ENCODE measurements around the gene THSD4.

The THSD4 gene

DNA sequence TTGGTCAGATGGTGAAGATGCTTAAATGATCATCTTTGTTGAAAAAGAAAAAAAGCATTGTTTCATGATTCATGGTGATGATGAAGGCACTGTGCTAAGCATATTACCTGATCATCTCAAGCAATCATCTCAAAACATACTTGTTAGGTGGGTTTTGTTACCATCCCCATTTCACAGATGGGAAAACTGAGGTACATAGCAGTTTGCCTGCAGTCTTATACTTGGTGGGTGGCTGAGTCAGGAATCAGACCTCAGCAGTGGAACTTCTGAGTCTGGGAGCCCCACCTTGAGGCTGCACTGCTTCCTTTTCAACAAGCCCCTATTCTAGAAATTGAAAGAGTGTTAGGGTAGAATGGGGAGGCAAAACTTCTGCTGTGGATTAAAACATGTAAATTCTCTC, 341.1 kb downstream of the THSD4 start:
- Histone ChIP-seq H3K27me3 (ENCODE audit: insufficient read depth, low read length) (peaks cover 5% of the 10 kb centered on the region; the same call in 1 of the 2 replicates), H3K9ac (ENCODE audit: low read length) (no peak overlapping the region), H3K27ac (ENCODE audit: low read depth, low read length, poor library complexity, severe bottlenecking) (no peak overlapping the region), H3K4me2 (ENCODE audit: low read length) (no peak overlapping the region), H3K9me3 (ENCODE audit: low read length) (no peaks in the 10 kb centered on the region), H3K4me1 (ENCODE audit: insufficient read depth, low read length, severe bottlenecking) (no peaks in the 10 kb centered on the region), H3K36me3 (ENCODE audit: insufficient read depth, low read length) (no peaks in the 10 kb centered on the region), H4K20me1 (ENCODE audit: insufficient read depth, low read length) (no peaks in the 10 kb centered on the region), H3K79me2 (ENCODE audit: insufficient read depth, low read length) (no peaks in the 10 kb centered on the region), H2AFZ (ENCODE audit: low read length) (no peak overlapping the region), H3K9me2 (ENCODE audit: low read depth, low read length) (no peaks in the 10 kb centered on the region), H3K4me3 (ENCODE audit: low read depth, low read length, poor library complexity, severe bottlenecking) (no peak overlapping the region), H3F3A (ENCODE audit: insufficient read depth, low read length) (no peaks in the 10 kb centered on the region)
- TF ChIP-seq, protein P1, sequence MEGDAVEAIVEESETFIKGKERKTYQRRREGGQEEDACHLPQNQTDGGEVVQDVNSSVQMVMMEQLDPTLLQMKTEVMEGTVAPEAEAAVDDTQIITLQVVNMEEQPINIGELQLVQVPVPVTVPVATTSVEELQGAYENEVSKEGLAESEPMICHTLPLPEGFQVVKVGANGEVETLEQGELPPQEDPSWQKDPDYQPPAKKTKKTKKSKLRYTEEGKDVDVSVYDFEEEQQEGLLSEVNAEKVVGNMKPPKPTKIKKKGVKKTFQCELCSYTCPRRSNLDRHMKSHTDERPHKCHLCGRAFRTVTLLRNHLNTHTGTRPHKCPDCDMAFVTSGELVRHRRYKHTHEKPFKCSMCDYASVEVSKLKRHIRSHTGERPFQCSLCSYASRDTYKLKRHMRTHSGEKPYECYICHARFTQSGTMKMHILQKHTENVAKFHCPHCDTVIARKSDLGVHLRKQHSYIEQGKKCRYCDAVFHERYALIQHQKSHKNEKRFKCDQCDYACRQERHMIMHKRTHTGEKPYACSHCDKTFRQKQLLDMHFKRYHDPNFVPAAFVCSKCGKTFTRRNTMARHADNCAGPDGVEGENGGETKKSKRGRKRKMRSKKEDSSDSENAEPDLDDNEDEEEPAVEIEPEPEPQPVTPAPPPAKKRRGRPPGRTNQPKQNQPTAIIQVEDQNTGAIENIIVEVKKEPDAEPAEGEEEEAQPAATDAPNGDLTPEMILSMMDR (IDR thresholded peaks at IDR 0.05; ENCODE audit: low read length), result no peak
- TF ChIP-seq EZH2 (IDR thresholded peaks at IDR 0.05; ENCODE audit: borderline replicate concordance, low read length), result no peak

DNA sequence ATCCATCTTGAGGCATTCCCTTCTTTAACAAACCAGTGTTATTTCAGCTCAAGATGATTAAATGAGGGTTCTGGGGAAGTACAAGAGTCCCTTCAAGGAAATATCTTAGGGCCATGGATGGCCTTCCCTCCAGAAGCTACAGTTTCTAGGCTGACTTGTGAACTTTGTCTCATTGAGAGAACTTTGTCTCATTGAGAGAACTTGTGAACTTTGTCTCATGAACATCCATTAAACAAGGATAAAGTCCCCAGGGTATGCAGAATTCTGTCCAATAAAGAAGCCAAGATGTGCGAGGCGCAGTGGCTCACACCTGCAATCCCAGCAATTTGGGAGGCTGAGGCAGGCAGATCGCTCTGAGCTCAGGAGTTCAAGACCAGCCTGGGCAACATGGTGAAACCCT, 341.5 kb downstream of the THSD4 start:
- no peak overlapping the region for H3K9ac ChIP-seq (ENCODE audit: low read length)
- no peaks in the 10 kb centered on the region for H4K20me1 ChIP-seq (ENCODE audit: insufficient read depth, low read length)
- peaks cover 5% of the 10 kb centered on the region; the same call in 1 of the 2 replicates for H3K27me3 ChIP-seq (ENCODE audit: insufficient read depth, low read length)
- H3K4me2 ChIP-seq (ENCODE audit: low read length), result no peak overlapping the region
- H3F3A ChIP-seq (ENCODE audit: insufficient read depth, low read length), result no peaks in the 10 kb centered on the region
- H3K36me3 ChIP-seq (ENCODE audit: insufficient read depth, low read length), result no peaks in the 10 kb centered on the region
- H2AFZ ChIP-seq (ENCODE audit: low read length), result no peak overlapping the region
- H3K4me1 ChIP-seq (ENCODE audit: insufficient read depth, low read length, severe bottlenecking), result no peaks in the 10 kb centered on the region
- no peak overlapping the region for H3K27ac ChIP-seq (ENCODE audit: low read depth, low read length, poor library complexity, severe bottlenecking)
- H3K9me3 ChIP-seq (ENCODE audit: low read length), result no peaks in the 10 kb centered on the region
- no peaks in the 10 kb centered on the region for H3K79me2 ChIP-seq (ENCODE audit: insufficient read depth, low read length)
- H3K9me2 ChIP-seq (ENCODE audit: low read depth, low read length), result no peaks in the 10 kb centered on the region
- H3K4me3 ChIP-seq (ENCODE audit: low read depth, low read length, poor library complexity, severe bottlenecking), result no peak overlapping the region
- TF ChIP-seq EZH2 (IDR thresholded peaks at IDR 0.05; ENCODE audit: borderline replicate concordance, low read length), result no peak
- TF ChIP-seq, protein P1 (IDR thresholded peaks at IDR 0.05; ENCODE audit: low read length), result no peak

DNA sequence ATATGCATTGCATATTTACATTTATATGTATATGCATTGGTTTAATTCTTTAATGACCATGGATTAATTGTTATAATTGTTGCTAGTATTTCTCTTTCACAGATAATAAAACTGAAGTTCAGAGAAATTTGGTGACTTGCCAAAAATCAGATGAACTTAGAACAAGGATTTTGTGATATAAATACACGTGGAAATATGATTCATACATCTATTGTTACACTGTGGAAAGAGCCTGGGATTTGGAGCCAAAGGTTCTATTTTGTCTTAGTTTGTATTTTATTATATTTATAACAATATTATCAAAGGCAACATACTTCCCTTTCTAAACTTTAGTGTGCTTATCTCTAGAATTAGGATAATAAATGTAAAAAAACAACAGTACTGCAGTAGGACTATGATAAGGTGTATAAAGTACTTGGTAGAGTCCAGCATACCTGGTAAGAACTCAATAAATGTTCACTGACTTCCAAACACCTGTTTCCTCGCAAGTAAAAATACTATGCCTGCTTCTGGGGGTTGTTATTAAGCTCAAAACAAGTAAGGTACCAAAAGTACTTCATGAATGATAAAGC, 342.9 kb downstream of the THSD4 start:
- Histone ChIP-seq H3K4me2 (ENCODE audit: low read length) (no peak overlapping the region), H3K27me3 (ENCODE audit: insufficient read depth, low read length) (peaks cover 4% of the 10 kb centered on the region; the same call in 1 of the 2 replicates), H3K4me1 (ENCODE audit: insufficient read depth, low read length, severe bottlenecking) (no peaks in the 10 kb centered on the region), H2AFZ (ENCODE audit: low read length) (no peak overlapping the region), H3K9ac (ENCODE audit: low read length) (no peak overlapping the region), H3K9me3 (ENCODE audit: low read length) (no peaks in the 10 kb centered on the region), H3F3A (ENCODE audit: insufficient read depth, low read length) (no peaks in the 10 kb centered on the region), H3K9me2 (ENCODE audit: low read depth, low read length) (no peaks in the 10 kb centered on the region), H3K36me3 (ENCODE audit: insufficient read depth, low read length) (no peaks in the 10 kb centered on the region), H4K20me1 (ENCODE audit: insufficient read depth, low read length) (no peaks in the 10 kb centered on the region), H3K27ac (ENCODE audit: low read depth, low read length, poor library complexity, severe bottlenecking) (no peak overlapping the region), H3K79me2 (ENCODE audit: insufficient read depth, low read length) (no peaks in the 10 kb centered on the region), H3K4me3 (ENCODE audit: low read depth, low read length, poor library complexity, severe bottlenecking) (no peak overlapping the region)
- TF ChIP-seq, protein P1 (IDR thresholded peaks at IDR 0.05; ENCODE audit: low read length), result no peak
